GM18498 (cell line): ENCODE results near the gene XPNPEP3.

Experiments
- ATAC-seq: cut with Tn5 transposase; IDR thresholded peaks from one replicate; pipeline ENCODE4 v1.9.1; 2021; ENCODE audit warnings: mild to moderate bottlenecking, moderate library complexity; ENCODE audit not compliant: unreplicated experiment

Gene XPNPEP3

DNA sequence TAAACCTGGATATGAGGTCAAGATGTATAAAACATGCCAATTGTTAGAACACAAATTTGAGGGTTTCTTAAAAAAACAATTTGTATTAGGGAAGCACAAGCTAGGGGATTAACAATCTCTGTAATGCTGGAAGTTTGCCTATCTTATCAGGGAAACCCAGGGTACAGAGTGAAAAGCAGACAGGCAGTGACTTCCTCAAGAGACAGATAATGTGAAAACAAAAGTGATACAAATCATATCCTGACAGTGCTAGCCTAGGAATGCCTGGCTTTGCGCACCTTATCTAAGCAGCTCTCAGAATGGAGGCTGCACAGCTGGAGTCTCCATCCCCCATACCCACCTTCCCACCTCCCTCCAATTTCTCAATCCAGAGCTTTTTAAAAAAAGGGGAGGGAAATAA, 71.7 kb downstream of the XPNPEP3 start:
- ATAC-seq: no peak

DNA sequence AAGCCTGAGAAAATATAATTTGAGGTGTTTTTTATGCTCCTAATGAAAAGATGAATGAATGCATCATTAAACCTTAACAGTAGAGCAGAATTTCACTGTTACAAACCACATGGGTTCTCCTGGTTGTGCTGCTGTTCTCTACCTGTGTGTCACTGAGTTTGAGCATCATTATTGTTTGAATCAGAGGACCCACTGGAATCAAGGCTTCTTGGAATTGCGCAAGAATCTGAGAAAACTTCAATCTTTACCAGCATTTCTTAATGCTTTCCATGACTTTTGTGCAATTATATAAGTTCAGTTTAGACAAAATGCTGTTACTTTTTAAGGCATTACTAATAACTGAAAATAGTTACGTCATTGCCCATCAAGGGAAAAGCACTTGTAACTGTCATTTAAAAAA, 75.4 kb downstream of the XPNPEP3 start:
- no peak for ATAC-seq

DNA sequence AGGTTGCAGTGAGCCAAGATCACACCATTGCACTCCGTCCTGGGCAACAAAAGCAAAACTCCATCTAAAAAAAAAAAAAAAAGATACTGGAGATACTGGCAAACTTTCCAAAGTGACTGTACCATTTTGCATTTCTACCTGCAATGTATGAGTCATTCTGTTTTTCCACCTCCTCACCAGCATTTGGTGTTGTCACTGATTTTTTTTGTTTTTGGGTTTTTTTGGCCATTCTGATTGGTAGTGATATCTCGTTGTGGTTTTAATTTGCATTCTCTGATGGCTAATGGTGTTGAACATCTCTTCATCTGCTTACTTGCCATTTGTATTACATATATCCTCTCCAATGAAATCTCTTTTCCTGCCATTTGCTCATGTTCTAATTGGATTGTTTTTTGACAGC, 82.3 kb downstream of the XPNPEP3 start:
- ATAC-seq: no peak

DNA sequence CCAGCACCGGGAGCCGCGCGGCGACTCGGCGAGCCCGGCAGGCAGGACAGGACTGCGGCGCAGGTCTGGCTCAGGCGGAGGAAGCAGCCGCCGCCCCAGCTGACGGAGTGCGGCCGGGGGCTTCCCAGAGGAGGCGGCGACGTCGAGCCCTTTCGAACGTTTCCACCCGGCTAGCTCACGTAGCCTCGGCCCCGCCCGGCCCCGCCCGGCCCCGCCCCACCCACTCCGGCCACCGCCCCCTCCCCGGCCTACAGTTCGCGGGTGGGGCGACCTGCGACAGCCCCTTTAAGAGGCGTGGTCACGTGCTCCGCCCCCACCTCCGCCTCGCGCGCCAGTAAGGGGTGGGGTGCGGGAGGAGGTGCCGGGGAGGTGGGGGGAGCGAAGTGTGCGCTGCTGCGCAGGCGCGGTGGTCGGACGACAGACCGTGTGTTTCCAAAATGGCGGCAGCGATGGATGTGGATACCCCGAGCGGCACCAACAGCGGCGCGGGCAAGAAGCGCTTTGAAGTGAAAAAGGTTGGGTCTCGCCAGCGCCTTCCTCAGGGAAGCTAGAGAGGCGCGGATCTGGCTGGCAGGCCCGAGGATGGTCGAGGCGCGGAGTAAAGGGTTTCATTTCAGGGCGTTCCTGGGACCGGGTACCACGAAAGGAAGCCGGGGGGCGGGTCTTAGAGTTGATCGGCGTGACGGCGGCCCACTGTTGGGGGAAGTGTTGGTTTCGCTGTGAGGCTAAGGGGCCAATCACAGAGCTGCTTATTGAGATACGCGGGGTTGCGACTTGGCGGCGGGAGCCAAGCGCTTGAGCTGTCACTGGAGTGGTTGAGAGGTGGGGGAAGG, 94.2 kb downstream of the XPNPEP3 start, which contains the start of gene RBX1:
TSS of gene RBX1 (plus strand) at position 417 of the 833 bp plus-strand sequence. CDS start at position 438, 21 bp downstream.
- peak; percentile 81 for ATAC-seq

DNA sequence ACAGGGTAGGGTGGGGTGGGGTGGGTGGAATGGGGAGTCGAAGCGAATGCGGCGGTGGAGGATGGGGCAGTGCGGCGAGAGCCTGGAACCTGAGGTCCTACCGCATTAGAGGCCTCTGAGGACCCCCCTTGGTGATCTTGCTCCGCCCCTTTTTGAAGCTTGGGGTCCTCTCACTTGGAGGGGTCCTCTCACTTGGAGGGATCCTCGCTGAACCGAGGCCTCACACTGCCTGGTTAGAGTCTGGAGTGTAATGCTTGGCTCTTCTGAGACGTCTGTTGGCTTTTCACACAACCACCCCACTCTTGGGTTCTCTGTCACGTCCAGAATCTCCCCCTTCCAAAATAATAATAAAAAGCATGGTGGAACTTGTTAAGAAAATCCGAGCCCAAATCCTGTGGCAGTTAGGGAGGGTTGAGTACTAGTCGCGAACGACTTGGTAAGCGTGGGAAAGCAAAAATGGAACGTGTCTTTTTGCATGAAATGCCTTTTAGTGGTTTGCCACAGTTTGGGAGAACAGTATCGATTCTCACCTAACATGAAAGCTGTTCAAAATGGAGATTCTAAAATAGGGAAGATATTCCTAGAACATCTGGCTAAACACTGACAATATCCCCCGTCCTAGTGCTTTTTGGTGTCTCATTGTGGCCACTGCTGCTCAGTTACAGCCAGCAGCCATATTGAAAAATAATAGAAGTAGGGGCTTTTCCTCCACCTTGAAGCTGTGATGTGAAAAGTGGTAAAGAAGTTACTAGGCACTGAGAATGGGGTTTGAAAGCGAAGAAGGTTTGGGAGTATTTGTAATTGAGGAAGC, 95.1 kb downstream of the XPNPEP3 start:
- ATAC-seq: no peak

DNA sequence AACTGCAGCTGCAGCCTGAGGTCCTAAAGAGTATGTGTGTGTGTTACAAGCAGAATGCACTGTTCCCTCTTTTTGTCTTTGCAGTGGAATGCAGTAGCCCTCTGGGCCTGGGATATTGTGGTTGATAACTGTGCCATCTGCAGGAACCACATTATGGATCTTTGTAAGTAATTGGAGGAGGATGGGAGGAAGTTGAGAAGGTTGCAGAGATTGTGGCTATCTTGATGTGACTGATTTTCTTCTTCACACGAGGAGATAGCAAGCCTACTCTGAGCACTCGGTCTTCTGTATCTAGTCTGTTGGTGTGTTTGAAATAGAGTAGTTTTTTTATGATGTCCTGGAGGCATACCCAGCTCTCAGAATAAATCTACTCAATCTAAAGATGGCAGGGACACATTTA, 96.5 kb downstream of the XPNPEP3 start:
- no peak for ATAC-seq

DNA sequence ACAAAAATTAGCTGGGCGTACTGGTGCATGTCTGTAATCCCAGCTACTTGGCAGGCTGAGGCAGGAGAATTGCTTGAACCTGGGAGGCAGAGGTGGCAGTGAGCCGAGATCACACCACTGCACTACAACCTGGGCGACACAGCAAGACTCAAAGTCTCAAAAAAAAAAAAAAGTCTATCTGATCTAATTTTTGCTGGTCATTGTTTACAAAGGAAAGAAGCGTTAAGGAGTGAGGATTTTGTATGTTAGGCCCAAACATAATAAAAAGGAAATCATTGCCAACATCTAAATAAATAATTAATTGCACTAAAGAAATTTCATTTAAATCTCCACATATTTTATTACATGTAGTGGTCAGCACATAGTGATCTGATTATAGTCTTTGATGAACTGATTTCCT, 97.2 kb downstream of the XPNPEP3 start:
- no peak for ATAC-seq

DNA sequence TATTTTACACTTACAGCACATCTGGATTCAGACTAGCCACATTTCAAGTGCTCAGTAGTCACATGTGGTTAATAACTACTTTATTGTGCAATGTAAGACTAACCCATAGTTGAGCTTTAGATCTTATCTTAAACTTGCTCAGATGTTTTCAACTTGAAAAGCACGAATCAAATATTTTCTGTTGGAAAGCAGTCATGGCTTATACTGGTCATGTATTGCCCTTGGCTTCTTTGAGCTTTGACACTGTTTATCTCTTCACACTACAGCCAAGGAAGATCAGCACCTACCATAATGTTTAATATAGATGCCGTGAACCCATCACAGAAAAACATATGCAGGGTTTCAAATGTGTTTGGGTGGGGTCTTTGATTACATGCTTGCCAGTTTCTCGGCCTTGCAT, 98.6 kb downstream of the XPNPEP3 start:
- no peak for ATAC-seq

DNA sequence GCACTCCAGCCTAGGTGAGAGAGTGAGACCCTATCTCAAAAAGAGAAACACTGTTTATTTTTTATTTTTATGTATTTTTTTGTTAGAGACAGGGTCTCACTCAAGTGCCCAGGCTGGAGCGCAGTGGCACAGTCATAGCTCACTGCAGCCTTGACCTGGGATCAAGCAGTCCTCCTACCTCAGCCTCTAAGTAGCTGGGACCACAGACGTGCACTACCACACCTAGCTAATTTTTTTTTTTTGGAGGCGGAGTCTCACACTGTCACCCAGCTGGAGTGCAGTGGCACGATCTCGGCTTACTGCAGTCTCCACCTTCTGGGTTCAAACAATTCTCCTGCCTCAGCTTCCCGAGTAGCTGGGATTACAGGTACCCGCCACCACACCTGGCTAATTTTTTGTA, 100.7 kb downstream of the XPNPEP3 start:
- no peak for ATAC-seq

DNA sequence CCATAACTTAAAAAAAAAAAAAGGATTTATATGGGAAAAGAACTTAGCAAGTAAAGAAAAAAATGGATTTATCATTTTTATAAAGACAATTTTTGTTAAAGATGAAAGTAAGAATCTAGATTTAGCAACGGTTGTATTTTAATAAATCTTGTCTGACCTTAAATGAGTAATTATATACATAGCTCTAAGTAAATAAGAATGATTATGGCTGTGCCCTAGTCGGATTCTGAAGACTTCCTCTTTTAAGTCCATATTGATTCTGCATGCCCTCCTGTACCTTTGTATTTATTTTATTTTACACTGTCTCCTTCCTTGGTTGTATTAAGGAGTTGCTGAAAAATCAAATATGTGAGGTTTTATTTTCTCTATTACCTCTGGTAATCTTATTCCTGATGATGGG, 101.4 kb downstream of the XPNPEP3 start:
- no peak for ATAC-seq

DNA sequence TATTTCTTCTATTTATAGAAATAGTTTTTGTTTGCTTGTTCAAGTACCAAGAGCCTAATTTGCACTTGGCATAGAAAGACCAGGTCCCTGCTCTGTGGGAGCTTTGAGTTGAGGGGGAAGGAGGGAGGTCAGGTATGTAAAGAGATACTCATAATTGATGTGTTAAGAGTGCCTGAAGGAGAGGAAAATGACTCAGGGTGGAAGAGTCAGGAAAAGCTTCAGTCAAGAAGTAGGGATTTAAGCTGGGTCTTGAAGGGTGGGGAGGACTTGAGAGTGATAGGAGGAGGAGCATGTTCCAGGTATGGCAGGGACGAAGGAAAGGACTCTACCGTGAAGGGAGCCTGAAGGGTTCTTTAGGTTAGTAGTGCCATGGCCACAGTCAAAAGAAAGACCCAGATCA, 103.2 kb downstream of the XPNPEP3 start:
- no peak for ATAC-seq

DNA sequence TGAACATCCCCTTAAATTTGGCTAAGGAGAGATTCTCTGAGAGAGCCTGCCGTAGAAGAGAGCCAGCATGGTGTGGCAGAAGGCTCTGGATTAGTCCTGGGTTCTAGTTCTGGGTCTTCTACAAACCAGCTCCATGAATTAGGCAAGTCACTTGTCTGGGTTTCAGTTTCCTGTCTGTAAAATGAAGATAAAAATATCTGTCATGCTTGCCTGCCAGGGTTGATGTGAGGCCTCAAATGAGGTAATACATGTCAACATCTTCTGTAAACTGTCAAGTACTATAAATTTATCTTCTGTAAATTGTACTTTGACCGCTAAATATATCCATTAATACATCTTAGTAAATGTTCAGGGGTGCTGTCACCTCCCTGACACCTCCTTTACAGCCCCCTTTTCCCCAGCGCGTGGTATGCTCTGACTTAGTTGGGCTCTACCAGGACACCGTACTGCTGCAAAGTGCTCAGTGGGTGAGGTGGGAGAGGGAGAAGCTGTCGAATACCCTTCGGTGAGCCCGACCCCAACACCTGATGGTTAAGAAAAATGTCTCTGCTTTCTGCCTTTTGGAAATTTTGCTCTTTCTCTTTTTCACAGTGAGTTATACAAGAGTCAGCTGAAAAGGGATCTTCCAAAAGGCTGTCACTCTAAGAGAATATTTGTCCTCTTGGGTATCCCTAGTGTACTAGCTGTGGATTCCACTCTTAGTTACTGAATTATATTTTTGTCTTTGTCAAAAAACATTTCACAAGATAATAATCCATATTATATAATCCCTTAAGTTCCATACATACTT, 109.2 kb downstream of the XPNPEP3 start:
- no peak for ATAC-seq

DNA sequence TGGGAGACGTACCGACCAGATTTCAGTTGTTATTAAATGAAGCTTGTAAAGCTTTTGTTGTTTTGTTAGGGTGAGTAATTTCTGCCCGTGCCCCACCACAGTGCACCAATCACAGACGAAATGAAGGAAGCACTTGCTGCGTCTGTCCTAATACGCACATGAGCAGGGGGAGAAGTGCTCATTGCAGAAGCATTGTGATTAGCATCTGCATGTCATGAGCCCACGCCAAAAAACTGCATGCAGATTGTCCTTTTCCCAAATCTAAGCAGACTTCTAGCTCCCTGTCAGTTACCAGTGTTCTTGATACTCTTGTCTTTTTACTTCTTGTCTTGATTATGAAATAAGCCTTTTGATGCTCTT, 109.8 kb downstream of the XPNPEP3 start:
- no peak for ATAC-seq

DNA sequence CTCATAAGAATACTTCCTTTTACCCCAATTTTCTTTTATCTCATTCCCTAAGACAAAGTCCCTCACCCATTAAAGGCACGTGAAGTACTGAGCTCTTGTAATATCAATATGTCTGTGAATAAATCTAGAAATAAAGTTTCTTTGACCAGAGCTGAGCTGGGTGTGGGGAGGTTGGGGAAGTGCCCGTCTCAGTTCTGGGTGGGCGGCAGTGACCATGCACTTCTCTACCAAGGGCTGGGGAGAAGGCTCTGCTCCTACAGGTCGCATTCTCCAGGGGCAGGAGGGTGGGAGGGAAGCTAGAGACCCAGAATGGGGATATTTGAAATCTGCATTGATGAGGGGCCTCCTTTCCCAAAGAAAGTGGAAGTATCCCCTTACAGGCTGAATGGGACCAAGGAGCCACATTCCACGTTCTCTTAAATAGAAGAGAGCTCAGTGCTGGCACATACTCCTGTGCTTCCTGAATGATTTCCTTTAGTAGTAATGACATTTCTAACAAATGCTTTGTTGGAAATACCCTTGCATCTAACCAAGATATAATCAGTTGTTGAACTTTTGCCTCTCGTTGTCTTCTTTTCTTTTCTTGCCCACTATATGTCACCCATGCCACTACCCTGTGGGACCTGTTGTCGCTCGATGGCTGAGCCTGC, 110.3 kb downstream of the XPNPEP3 start:
- no peak for ATAC-seq

DNA sequence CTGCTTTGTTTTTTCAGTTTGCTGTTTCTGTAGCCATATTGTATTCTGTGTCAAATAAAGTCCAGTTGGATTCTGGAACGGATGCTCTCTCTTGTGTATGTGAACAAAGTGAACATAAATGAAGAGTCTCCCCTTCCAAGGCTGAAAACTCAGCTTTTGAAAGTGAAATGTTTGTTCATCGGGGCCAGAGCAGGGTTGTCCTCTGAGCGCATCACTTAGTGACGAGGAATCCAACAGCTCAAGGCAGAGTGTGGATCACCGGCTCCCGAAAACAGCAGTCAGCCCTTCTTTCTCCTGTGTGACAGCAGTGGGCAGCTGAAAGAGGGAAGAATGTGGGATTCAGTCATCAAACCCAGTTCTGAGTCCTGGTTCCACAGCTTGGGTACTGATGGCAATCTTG, 115.6 kb downstream of the XPNPEP3 start:
- no peak for ATAC-seq

DNA sequence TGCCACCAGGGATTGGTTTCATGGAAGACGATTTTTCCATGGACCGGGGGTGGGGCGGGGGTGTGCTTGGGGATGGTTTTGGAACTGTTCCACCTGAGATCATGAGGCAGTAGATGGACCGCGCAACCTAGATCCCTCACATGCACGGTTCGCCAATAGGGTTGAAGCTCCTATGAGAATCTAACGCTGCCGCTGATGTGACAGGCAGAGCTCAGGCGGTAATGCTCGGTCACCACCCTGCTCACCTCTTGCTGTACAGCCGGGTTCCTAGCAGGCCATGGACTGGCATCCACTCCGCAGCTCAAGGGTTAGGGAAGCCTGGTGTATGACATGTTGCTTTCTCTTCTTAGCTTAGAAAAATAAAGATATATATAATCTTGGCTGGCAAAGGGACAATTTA, 116.2 kb downstream of the XPNPEP3 start:
- ATAC-seq: no peak

DNA sequence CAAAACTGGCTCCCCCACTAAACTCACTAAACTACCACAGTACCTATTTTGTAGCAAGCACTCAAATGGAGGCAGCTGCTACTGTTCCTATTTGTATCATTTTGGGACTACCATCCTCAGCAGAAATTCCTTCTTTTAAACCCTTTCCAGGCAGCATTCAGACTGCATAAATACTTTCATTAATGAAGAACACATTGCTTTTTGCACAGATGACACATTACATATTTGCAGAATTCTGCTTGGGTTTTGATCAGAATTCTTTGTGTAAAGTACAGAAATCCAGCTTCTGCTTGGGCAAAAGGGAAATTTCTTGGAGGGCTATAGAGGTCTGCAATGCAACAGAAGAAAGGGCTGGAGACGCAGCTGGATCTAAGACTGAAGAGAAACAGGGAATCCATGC, 118.4 kb downstream of the XPNPEP3 start:
- ATAC-seq: no peak

DNA sequence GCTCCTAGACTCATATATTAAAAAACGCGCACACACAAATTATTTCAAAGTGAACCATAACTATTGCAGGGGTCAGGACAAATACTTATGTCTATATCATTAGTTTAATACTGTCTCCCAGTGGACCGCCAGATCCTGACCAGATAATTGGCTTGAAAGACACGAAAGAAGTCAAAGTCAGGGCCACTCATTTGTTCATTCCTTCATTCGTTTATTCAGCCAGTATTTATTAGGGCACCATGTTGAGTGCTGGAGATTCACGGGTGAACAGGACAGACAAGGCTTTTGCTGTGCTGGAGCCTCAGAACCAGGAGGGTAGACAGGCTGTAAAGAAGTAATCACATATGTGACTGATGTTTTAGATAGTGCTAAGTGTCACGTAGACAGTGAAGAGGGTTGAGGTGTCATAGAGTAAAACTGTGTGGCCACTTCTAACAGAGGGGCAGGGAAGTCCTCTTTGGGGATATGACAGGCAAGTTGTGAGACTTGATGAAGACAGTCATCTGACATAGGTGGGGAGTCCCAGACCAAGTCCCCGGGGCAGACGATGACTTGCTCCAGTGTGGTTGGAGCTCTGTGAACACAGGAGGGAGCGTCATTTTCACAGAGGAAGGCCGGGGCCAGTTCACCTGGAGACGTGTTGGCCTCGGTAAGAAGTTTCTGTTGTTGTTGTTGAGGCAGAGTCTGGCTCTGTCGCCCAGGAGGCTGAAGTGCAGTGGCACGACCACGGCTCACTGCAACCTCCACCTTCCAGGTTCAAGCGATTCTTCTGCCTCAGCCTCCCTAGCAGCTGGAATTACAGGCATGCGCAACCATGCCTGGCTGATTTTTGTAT, 120.1 kb downstream of the XPNPEP3 start:
- no peak for ATAC-seq

DNA sequence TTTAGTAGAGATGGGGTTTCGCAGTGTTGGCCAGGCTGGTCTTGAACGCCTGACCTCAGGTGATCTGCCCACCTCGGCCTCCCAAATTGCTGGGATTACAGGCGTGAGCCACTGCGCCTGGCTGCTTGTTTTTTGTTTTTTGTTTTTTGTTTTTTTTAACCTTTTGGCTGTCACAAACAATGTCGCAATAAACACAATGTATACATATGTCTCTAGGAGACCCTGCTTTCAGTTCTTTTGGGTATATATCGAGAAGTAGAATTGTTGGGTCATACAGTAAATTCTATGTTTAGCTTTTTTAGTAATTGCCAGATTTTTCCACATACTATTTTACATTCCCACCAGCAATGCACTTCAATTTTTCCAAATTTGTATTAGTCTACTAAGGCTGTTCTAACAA, 122.2 kb downstream of the XPNPEP3 start:
- no peak for ATAC-seq

DNA sequence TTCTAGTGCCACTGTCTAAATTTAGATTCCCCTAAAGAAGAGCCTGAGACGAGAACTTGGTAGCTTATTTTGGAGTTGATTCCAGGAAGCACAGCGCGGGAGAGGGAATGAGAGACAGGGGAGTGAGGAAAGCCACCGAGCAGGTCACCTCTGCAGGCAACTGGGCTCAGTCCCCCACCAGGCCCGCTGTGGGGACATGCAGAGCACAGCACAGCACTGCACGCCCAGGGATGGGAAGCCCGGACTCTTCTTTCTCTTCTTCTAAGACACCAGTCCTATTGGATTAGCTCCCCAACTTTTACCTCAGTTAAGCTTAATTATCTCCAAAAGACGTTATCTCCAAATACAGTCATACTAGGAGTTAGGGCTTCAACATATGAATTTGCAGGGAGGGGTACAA, 122.9 kb downstream of the XPNPEP3 start:
- ATAC-seq: no peak
